ENCODE measurements around the gene TBL3.

DNA sequence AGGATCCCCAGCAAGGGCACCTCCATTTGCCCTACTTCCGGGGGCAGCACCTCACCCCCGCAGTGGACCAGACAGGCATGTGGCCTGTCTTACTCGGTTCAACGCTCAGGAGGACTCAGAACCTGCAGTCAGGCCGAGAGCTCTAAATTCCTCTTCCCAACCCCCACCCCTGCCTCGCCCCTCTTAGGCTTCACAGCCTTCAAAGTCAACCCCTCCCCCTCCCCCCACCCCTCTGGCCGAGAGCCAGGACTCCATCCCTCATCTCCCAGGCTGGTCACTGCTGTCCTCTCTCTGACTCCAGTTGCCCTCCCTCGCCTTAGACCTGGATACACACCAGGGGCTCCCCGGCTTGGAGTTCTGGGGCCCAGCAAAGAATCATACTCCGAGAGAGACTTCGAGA, 45.6 kb upstream of the TBL3 start:
- TF ChIP-seq EP300 (IDR thresholded peaks at IDR 0.05; ENCODE audit: borderline replicate concordance) (no peak), NFIC (IDR thresholded peaks at IDR 0.05) (no peak; the same call in 1 of the 2 replicates), FOXM1 (IDR thresholded peaks at IDR 0.05; ENCODE audit: borderline replicate concordance, low read depth) (no peak), RAD21 (IDR thresholded peaks at IDR 0.05; ENCODE audit: low read depth) (no peak)
- TF ChIP-seq, protein P1, sequence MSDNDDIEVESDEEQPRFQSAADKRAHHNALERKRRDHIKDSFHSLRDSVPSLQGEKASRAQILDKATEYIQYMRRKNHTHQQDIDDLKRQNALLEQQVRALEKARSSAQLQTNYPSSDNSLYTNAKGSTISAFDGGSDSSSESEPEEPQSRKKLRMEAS (IDR thresholded peaks at IDR 0.05), result no peak
